HepG2 (cell line): ENCODE measurements around the gene ATPAF1. TPM values are rescaled to one million over a fixed set of nuclear protein-coding genes. Genes with fewer than 3 reads are reported as not detected.
A peak's percentile ranks its signal among the peaks of the same experiment; 100 is the strongest.

Experiments
- ATM ChIP-seq: fragments of 450-650 bp; IDR thresholded peaks from 2 replicates; pipeline ENCODE4 v1.7.1; 2017; ENCODE audit warnings: mild to moderate bottlenecking, borderline replicate concordance
- HNF4A ChIP-seq: sonication (generic); formaldehyde crosslinking; IDR thresholded peaks from 2 replicates; pipeline ENCODE4 v1.4.0; 2020; ENCODE audit warnings: missing genetic modification reagents
- NFIB ChIP-seq: sonication (generic); formaldehyde crosslinking; IDR thresholded peaks from 2 replicates; pipeline ENCODE4 v1.9.0; 2021; ENCODE audit warnings: missing genetic modification reagents, mild to moderate bottlenecking, borderline replicate concordance
- PATZ1 ChIP-seq: sonication (generic); formaldehyde crosslinking; IDR thresholded peaks from 2 replicates; pipeline ENCODE4 v1.4.0; 2020; ENCODE audit warnings: missing genetic modification reagents
- PAXIP1 ChIP-seq: sonication (generic); formaldehyde crosslinking; conservative IDR thresholded peaks from 2 replicates; pipeline ENCODE4 v1.4.0; 2020; ENCODE audit warnings: mild to moderate bottlenecking, missing genetic modification reagents, moderate library complexity
- REPIN1 ChIP-seq: sonication (generic); formaldehyde crosslinking; IDR thresholded peaks from 2 replicates; pipeline ENCODE4 v1.8.0; 2022; ENCODE audit warnings: missing genetic modification reagents, low read depth, mild to moderate bottlenecking, borderline replicate concordance
- SMYD3 ChIP-seq: sonication (generic); formaldehyde crosslinking; IDR thresholded peaks from 2 replicates; pipeline ENCODE4 v1.8.1; 2023; ENCODE audit warnings: mild to moderate bottlenecking, missing genetic modification reagents
- SP4 ChIP-seq: sonication (generic); formaldehyde crosslinking; IDR thresholded peaks from 2 replicates; pipeline ENCODE4 v1.8.1; 2023; ENCODE audit warnings: mild to moderate bottlenecking, missing genetic modification reagents
- TARDBP ChIP-seq: sonication (generic); formaldehyde crosslinking; IDR thresholded peaks from 2 replicates; pipeline ENCODE4 v1.8.0; 2022; ENCODE audit warnings: mild to moderate bottlenecking, missing genetic modification reagents
- TBP ChIP-seq: sonication (generic); formaldehyde crosslinking; IDR thresholded peaks from 2 replicates; pipeline ENCODE4 v1.5.0; 2020; ENCODE audit warnings: missing genetic modification reagents
- TEAD2 ChIP-seq: sonication (generic); formaldehyde crosslinking; IDR thresholded peaks from 2 replicates; pipeline ENCODE4 v1.9.0; 2021; ENCODE audit warnings: missing genetic modification reagents
- ZBTB4 ChIP-seq: sonication (generic); formaldehyde crosslinking; IDR thresholded peaks from 2 replicates; pipeline ENCODE4 v1.4.0; 2020; ENCODE audit warnings: missing genetic modification reagents, mild to moderate bottlenecking, borderline replicate concordance
- ZNF138 ChIP-seq: sonication (generic); formaldehyde crosslinking; IDR thresholded peaks from 2 replicates; pipeline ENCODE4 v1.5.0; 2020; ENCODE audit warnings: mild to moderate bottlenecking, low read depth, missing genetic modification reagents
- ZNF331 ChIP-seq: sonication (generic); formaldehyde crosslinking; IDR thresholded peaks from 2 replicates; pipeline ENCODE4 v1.4.0; 2020; ENCODE audit warnings: missing genetic modification reagents
- ZNF362 ChIP-seq: sonication (generic); formaldehyde crosslinking; IDR thresholded peaks from 2 replicates; pipeline ENCODE4 v1.4.0; 2020; ENCODE audit warnings: missing genetic modification reagents, mild to moderate bottlenecking, borderline replicate concordance
- ZNF619 ChIP-seq: sonication (generic); formaldehyde crosslinking; IDR thresholded peaks from 2 replicates; pipeline ENCODE4 v1.4.0; 2020; ENCODE audit warnings: mild to moderate bottlenecking, missing genetic modification reagents
- ZNF775 ChIP-seq: sonication (generic); formaldehyde crosslinking; IDR thresholded peaks from 2 replicates; pipeline ENCODE4 v1.4.0; 2020; ENCODE audit warnings: missing genetic modification reagents, mild to moderate bottlenecking, moderate library complexity, borderline replicate concordance
- ZNF792 ChIP-seq: IDR thresholded peaks from 2 replicates; pipeline ENCODE4 v1.6.1; 2016
- polyA plus RNA-seq, 8 experiments: library from polyadenylated mRNA; depleted of rRNA in 3 of 8; stranded (reverse) in 7 of 8; unstranded in 1 of 8; fragments of >200 nt; fragmentation: Illumina TruSeq in 4 of 8; extraction: Trizol in 4 of 8; gene quantifications; 2 replicates each; pipeline versions ENCODE4 v1.2.1 to v1.2.3, GENCODE V29; 2011 to 2016; ENCODE audit warnings: low read depth in 4 of 8, missing spikeins in 1 of 8, mixed read lengths in 1 of 8; ENCODE audit not compliant: insufficient read depth in 1 of 8
- total RNA-seq, 5 experiments: library from RNA; depleted of rRNA; stranded (reverse); fragments of >200 nt; fragmentation: Illumina TruSeq; extraction: Trizol; gene quantifications; 2 replicates each; pipeline ENCODE4 v1.2.3, GENCODE V29; 2016; ENCODE audit warnings: low read depth in 1 of 5
- TF ChIP-seq, protein P1 (sequence below): IDR thresholded peaks from 2 replicates; pipeline ENCODE4 v1.6.1; 2016; ENCODE audit warnings: missing compliant biosample characterization, missing genetic modification reagents, borderline replicate concordance

Gene ATPAF1
- total and polyA plus RNA-seq, 2 of the 13 experiments (the other 11 are each of a cell fraction or from before 2014, with no cell fraction given), result 66.6 to 76.7 TPM

GRCh38 chr1:46617108-46617800 is 50.9 kb downstream of the ATPAF1 start (continued):
- TF ChIP-seq PATZ1 (CRISPR knock-in tag) (no peak), ZNF775 (CRISPR knock-in tag) (no peak), ZNF138 (CRISPR knock-in tag) (no peak), TBP (no peak), SMYD3 (CRISPR knock-in tag) (no peak), PAXIP1 (CRISPR knock-in tag) (no peak), ZBTB4 (CRISPR knock-in tag) (no peak), NFIB (CRISPR knock-in tag) (no peak), ZNF362 (CRISPR knock-in tag) (no peak), SP4 (CRISPR knock-in tag) (0 out of 2 replicates have a peak, but pooled peaks have one; percentile 13), ATM (no peak), ZNF619 (no peak), TEAD2 (CRISPR knock-in tag) (no peak), REPIN1 (CRISPR knock-in tag) (peak; percentile 5; the same call in 1 of the 2 replicates), ZNF331 (no peak), HNF4A (no peak), ZNF792 (no peak), TARDBP (CRISPR knock-in tag) (no peak)
- TF ChIP-seq, protein P1, sequence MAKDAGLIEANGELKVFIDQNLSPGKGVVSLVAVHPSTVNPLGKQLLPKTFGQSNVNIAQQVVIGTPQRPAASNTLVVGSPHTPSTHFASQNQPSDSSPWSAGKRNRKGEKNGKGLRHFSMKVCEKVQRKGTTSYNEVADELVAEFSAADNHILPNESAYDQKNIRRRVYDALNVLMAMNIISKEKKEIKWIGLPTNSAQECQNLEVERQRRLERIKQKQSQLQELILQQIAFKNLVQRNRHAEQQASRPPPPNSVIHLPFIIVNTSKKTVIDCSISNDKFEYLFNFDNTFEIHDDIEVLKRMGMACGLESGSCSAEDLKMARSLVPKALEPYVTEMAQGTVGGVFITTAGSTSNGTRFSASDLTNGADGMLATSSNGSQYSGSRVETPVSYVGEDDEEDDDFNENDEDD (CRISPR knock-in tag), result no peak
